Type B pancreatic cell (in vitro differentiated cells): ENCODE data around the gene LIPG. TPM values are rescaled to one million over a fixed set of nuclear protein-coding genes. Genes with fewer than 3 reads are reported as not detected.

Experiments used
- DNase-seq: peaks from one replicate; pipeline ENCODE4 v3.0.0; 2021; ENCODE audit warnings: mixed read lengths; ENCODE audit not compliant: unreplicated experiment; ENCODE audit errors: extremely low spot score
- H3K27ac Mint-ChIP-seq: 2 replicates; pipeline ENCODE4 v1.8.0; 2021; ENCODE audit warnings: mild to moderate bottlenecking, mixed read lengths
- H3K27me3 Mint-ChIP-seq: 2 replicates; pipeline ENCODE4 v1.8.0; 2021; ENCODE audit warnings: mixed read lengths
- H3K36me3 Mint-ChIP-seq: 2 replicates; pipeline ENCODE4 v1.8.0; 2021; ENCODE audit warnings: mixed read lengths
- H3K4me1 Mint-ChIP-seq: one replicate; pipeline ENCODE4 v1.8.0; 2021; ENCODE audit warnings: mixed read lengths; ENCODE audit not compliant: unreplicated experiment
- H3K4me3 Mint-ChIP-seq: 2 replicates; pipeline ENCODE4 v1.8.0; 2021; ENCODE audit warnings: mild to moderate bottlenecking, mixed read lengths
- H3K9me3 Mint-ChIP-seq: 2 replicates; pipeline ENCODE4 v1.8.0; 2021; ENCODE audit warnings: mixed read lengths
- CTCF ChIP-seq: fragments of 200-600 bp; sonication (generic); conservative IDR thresholded peaks from 2 replicates; pipeline ENCODE4 v1.5.0; 2021; ENCODE audit warnings: antibody characterized with exemption, mild to moderate bottlenecking
- total RNA-seq: library from RNA; stranded (reverse); gene quantifications from 2 replicates; pipeline ENCODE4 v1.2.1, GENCODE V29; 2021; ENCODE audit warnings: low replicate concordance

The LIPG gene
- total RNA-seq, 1 donor from 2014 or later, result 16.9 TPM

GRCh38 chr18:49548229-49548636, 13.6 kb upstream of the LIPG start:
- H3K27me3 Mint-ChIP-seq, result no peaks in the 10 kb centered on the region
- H3K4me3 Mint-ChIP-seq, result no peak overlapping the region
- H3K4me1 Mint-ChIP-seq, result no peaks in the 10 kb centered on the region
- H3K9me3 Mint-ChIP-seq, result no peaks in the 10 kb centered on the region
- TF ChIP-seq CTCF, result no peak
- H3K27ac Mint-ChIP-seq, result no peak overlapping the region
- DNase-seq, result no peak
- H3K36me3 Mint-ChIP-seq, result no peaks in the 10 kb centered on the region

- Mint-ChIP-seq H3K4me3 (no peak overlapping the region), H3K4me1 (no peaks in the 10 kb centered on the region), H3K36me3 (no peaks in the 10 kb centered on the region), H3K9me3 (no peaks in the 10 kb centered on the region), H3K27ac (no peak overlapping the region), H3K27me3 (no peaks in the 10 kb centered on the region)
- TF ChIP-seq CTCF, result no peak
- no peak for DNase-seq
These were observed 11.1 kb upstream of the LIPG start for GRCh38 chr18:49550621-49551339.

- Mint-ChIP-seq H3K36me3 (no peaks in the 10 kb centered on the region), H3K27ac (no peak overlapping the region), H3K27me3 (no peaks in the 10 kb centered on the region), H3K9me3 (no peaks in the 10 kb centered on the region), H3K4me3 (no peak overlapping the region), H3K4me1 (no peaks in the 10 kb centered on the region)
- DNase-seq, result no peak
- TF ChIP-seq CTCF, result no peak
These were observed 8.9 kb upstream of the LIPG start for GRCh38 chr18:49553003-49553402.

- H3K4me1 Mint-ChIP-seq, result peaks cover 4% of the 10 kb centered on the region
- H3K9me3 Mint-ChIP-seq, result no peaks in the 10 kb centered on the region
- TF ChIP-seq CTCF, result no peak
- no peak overlapping the region for H3K4me3 Mint-ChIP-seq
- DNase-seq, result no peak
- peaks cover 7% of the 10 kb centered on the region for H3K27me3 Mint-ChIP-seq
- no peak overlapping the region for H3K27ac Mint-ChIP-seq
- H3K36me3 Mint-ChIP-seq, result no peaks in the 10 kb centered on the region
These were observed 6.2 kb upstream of the LIPG start for GRCh38 chr18:49555641-49556040.

GRCh38 chr18:49558356-49558755, 3.5 kb upstream of the LIPG start:
- Mint-ChIP-seq H3K27me3 (peaks cover 34% of the 10 kb centered on the region), H3K27ac (no peak overlapping the region), H3K9me3 (no peaks in the 10 kb centered on the region), H3K36me3 (no peaks in the 10 kb centered on the region), H3K4me1 (peaks cover 28% of the 10 kb centered on the region), H3K4me3 (no peak overlapping the region)
- TF ChIP-seq CTCF, result no peak
- DNase-seq, result no peak
